Superior temporal gyrus (tissue), 1 donor: ENCODE measurements around the gene DCAF5.
"Not testable (repeated sequence)": the region's sequence is repeated elsewhere in the genome, so short reads cannot be mapped to it uniquely, and the experiment has no call there.

Experiments
- DNase-seq: peaks from one replicate; pipeline ENCODE4 v3.0.0-alpha.2; 2016; ENCODE audit errors: extremely low spot score

DCAF5 gene

GRCh38 chr14:69072584-69072983 is 80.3 kb downstream of the DCAF5 start:
- DNase-seq: no peak

DNA sequence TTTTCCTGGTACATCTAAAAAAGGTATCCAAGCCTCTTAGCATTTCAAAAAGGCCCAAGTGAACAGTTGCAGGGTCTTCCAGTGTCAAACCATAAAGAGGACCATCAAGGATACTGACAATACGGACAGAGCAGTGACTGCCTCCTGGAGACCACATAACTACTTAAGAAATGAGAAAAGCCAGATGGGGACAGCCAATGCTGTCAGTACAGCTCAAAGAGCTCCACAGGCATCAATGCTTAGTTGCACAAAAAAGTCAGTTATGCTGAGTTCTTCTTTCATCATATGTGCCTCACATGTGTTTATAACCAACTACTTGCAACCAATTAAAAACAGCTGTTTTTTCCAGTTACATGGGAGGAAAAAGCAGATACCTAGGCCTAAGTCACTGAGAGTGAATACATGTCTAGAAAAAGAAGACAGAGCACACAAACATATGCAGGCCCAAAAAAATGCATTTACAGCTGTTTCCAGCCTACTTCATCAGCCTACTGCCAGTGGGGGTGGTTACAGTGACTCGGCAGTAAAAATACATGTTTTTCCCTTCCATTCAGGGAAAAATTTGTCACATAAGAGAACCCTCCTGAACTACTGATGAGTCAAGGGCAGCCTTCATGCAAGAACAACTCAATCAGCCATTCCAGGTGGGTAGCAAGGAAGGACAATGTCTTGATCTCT is 84.0 kb downstream of the DCAF5 start:
- peak; percentile 50 for DNase-seq

- no peak for DNase-seq
These were observed 86.3 kb downstream of the DCAF5 start for GRCh38 chr14:69066396-69067171.

DNA sequence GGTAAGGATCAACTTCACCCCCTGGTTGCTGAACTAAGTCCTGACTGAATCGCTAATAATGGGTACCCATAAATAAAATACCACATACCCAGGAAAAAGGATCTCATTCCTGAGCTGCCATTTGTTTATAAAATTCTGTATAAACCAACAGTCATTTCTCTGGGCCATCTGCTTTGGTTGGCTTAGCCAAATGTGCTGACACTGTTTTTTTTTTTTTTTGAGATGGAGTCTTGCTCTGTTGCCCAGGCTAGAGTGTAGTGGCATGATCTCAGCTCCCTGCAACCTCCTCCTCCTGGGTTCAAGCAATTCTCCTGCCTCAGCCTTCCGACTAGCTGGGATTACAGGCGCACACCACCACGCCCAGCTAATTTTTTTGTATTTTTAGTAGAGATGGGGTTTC is 87.0 kb downstream of the DCAF5 start:
- not testable (repeated sequence) for DNase-seq

DNA sequence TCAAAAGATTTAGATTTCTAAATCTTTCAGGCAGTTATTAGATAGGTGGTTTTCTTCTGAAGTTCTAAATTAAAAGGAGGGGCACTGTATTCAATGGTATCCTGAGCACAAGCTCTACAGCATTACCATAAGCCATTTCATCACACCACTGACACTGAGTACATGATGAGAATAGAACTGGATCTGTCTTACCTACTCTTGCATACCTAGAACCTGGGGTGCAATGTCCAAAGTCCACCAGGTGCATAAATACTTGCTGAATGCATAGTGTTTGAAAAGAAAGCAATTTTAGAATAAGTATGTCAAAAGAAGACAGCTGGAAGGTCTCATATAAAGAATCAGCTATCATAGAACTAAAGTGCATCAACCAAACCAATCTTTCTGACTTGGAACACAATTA is 88.3 kb downstream of the DCAF5 start:
- DNase-seq: no peak

DNA sequence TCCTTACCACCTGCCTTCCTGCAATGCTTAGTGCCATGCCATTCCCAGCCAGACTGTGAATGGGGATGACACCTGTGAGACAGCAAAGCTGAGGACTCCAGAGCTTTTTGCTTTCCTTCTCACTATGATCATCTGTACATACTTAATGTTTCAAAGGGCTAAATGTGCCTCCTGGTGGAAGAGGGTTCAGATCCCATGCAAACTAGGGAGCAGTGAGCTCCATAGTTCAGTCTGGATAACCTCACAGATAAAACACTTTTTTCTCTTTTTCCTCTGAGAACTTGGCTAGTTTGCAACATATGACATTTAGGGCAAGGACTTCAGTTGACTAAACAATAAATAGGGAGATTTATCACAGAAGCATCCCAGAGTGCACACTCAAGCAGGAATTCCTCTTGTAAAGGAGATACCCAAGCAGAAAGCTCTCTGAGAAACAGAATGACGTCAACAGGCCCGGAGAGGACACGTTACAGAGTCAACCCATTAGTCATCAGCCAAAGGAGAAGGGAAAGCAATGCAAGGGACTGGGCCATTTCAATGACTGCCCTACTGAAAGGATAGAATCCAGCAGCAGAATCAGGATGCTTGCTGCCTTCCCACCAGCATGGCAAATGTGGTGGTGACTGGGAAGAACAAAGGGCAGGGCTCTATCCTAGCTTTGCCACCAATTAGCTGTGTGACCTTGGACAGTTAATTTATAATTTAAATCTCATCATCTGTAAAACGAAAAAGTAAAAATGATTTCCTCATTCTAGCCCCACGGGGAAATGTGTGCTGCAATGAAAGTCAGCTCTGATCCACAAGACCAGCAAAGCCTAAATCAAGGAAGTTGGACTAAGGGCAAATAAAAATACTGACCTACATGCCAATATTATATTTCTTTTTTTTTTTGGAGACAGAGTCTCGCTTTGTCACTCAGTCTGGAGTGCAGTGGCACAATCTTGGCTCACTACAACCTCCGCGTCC is 93.0 kb downstream of the DCAF5 start:
- no peak for DNase-seq

DNA sequence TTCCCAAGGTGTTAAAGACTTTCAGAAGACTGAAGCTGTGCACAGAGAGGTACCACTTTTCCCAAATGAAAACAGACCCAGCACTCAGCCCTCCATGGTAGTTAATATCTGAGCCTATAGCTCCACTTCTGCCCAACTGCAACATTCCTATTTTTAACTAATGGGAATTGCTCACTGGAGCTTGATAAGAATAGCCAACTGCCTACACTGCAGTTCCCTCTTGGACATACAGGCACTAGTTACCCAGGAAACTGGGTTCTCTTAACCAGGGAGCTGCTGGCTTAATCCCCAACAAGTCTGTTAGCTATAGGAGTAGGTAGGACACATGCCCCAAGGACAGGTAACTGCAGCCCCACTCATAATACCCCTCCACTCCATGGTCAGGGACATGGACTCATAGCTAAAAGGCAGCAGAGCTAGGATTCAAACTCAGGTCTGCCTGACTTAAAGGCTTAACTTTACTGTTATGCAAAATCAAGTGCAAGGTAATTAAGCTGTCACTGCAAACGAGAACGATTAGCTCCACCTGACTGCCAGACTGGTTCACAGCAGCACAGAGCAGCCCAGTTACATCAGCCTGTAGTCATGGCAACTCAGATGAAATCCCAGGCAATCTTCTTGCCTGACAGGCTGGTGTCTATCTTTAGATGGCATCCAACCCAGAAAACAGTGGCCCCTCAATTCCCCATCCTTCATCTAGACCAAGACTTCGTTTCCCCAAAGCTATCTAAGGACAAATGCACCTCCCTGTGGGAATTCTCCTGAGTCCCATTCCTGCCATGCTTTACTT is 96.7 kb downstream of the DCAF5 start:
- DNase-seq: peak; percentile 57

- DNase-seq: no peak
These were observed 97.8 kb downstream of the DCAF5 start for GRCh38 chr14:69055125-69055524.

DNA sequence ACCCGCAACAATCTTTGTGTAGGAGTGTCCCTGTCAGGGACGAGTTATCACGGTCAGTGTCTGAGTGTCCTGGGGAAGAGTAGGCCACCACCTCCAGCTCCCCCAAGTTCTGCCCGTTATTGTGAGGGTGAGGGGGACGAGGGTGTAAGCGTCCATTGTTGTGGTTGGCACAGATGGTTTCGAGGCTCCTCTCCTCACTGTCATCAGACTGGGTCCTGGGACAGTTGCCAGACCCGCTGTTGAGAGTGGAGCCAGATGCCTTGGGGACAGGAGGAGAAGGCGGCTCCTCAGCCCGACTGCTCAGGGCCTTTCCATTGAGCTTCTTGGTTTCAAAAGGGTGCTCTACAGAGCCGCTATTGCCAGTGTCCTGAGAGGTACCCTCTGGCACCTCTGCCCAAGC is 98.9 kb downstream of the DCAF5 start:
- no peak for DNase-seq

DNA sequence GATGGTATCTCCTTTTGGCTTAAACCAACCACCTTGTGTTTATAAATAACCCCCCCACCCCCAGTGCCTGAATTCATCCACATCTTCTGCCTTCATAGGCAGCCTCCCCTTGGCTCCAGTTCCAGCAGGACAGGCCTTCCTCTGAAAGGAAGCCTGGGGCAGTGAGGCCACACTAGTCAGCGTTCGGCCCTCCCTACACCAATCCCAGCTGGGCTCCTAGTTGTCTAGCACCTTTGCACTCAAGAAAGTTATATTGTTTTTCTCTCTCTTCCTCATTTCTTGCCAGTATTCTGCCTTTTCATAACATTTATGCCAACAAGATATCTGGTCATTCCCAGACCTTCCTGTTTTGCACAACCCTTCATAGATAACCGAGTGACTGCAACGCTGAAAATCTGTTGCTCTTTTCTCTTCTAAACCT is 100.7 kb downstream of the DCAF5 start:
- no peak for DNase-seq

- no peak for DNase-seq
These were observed 102.4 kb downstream of the DCAF5 start for GRCh38 chr14:69050240-69051184.

DNA sequence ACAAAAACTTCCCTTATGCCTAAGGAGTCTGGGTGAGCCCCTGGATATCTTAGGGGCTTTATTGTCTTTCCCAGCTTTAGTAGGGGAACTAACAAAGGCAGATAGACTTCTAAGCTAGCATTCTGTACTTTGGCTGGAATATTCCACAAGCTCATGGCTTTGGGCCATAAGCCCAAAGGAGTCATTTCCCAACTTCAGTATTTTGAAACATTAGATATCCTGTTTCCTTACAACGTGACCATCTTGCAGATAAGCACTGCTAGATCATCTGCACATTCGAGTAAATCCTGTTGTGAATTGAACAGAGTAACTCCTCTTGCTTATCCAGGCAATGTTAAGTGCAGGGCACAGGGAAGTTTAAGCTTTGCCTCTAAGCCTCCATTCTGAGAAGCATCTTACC is 103.2 kb downstream of the DCAF5 start:
- DNase-seq: no peak

DNA sequence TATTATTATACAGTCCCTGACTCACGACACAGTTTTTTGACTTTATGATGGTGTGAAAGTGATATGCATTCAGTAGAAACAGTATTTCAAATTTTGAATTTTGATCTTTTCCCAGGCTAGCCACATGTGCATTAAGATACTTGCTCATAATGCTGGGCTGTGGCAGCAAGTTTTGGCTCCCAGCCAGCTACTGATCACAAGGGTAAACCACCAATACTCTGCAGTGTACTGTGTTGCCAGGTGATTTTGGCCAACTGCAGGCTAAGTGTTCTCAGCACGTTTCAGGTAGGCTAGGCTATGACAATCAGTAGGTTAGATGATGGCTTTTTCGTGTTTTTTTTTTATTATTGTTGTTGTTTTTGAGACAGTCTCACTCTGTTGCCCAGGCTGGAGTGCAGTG is 104.5 kb downstream of the DCAF5 start:
- DNase-seq: no peak

DNA sequence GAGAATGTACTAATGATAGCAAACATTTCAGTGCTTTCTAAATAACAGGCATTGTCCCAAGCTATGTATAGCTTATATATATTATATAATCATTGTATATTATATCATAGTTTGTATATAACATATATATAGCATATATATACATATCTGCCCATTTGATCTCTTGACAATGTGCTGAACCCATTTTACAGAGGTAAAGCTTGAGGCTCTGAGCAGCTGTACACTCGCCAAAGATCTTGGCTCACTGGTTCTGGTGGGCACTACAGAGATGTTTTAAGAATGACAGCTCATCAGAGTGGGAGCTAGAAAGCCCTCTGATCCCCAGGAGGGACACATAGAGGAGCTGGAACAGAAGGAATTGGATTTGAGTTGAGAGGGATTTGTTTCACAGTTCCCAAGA is 105.7 kb downstream of the DCAF5 start:
- DNase-seq: no peak

DNA sequence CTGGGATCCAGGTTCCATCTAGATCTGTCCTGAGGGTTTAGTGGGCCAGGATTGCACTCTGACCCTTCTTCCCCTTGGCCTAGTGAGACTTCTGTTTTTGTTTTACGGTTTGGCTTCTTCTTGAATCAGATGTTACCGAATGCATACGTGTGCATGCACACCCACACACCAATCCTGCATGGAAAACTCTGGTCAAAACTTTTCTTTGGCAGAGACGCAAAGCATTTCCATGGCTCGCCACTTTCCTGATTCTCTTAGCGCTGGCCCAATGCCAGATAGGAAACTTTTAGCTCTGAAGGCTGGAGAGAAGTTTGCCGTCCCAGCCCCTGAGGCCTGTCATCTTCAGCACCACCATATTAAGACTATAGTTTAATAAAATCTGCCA is 106.5 kb downstream of the DCAF5 start:
- no peak for DNase-seq

DNA sequence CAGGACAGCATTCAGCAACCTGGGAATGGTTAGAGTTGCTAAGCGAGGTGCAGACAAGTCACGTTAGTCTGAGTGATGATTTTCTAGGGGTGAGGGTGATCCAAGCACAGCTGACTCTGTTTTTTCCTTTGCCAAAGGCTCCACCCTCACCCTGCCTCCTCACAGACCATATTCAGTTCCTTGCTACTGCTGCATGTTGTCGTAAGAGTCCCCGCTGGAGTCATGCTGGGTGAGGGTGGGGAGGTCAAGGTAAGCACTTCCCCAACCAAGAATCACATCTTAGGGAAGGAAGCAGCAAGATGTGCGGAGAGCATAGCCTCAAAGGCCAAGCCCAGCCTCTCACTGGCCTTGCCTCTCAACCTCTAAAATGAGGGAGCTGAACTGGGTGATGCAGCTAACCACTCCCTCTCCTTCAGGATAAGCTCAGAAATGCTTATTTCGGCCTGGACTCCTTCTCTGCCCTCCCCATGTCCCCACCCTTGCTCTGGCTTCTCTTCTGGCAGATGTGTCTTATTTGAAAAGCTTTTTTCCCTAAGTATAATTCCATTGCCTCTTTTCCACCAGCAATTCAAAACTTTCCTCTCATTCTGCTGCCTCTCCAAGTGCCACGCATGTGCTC is 107.0 kb downstream of the DCAF5 start:
- DNase-seq: no peak

DNA sequence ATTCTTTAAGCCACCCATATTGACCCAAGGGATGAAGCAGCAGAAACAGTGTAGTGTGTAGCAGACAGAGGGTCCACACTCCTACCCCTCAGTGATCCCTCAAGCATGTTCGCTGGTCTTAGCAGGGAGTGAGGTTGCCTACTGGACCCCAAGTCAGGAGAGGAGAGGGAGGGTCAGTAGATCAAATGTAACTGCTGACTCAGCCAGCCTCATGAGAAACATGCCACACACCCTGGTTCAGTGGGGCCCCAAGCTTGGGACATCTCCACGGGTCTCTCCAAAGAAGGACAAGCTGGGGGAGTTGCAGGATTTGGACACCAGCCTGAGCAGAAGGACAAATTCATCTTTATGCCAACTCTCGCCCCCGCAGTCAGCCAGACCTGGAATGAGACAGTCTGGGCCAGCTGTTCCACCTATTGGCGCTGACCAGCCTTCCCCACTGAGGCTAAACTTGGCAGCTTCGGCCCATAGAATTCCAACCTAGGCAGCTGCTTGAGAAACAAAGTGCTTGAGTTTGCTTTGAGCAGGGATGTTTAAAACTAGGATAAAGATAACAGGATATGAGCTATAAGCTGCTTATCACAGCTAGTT is 107.9 kb downstream of the DCAF5 start:
- peak; percentile 42 for DNase-seq

GRCh38 chr14:69044296-69044695 is 108.6 kb downstream of the DCAF5 start:
- DNase-seq: no peak

DNA sequence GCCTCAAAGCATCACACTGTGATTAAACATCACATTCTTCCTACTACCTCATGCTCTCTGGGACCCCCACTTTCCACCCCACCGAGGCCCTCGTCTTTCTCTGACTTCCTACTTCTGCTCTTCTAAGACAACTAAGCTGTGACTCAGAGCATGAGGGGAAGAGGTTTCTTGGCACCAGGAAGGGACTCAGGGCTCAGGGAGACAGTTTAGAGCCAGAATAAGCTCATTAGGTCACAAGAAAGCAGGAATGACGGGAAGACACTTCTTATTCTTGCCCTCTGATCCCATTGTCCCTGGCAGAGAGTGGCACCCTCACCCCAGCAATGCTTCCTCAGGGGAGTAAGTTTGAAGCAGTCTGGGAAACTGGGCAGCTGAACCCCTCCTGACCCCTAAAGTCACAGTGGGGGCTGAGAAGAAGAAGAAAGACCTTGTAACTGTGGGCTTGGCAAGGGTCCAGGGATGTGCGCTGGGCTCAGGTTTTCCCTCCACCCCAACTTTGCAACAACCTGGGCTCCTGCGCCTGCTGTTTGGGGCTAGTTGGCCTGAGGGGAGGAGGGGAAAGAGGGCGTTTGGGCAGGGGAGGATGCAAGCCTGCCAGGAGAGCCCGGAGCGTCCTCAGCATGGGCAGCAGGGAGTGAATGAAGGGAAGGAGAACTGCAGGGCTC is 109.2 kb downstream of the DCAF5 start:
- no peak for DNase-seq
